ENCODE results near the gene KCNC3.
"Not testable (repeated sequence)": the region's sequence is repeated elsewhere in the genome, so short reads cannot be mapped to it uniquely, and the experiment has no call there.

Gene KCNC3

GRCh38 chr19:50353487-50353880 lies 24.3 kb upstream of the KCNC3 start:
- not testable (repeated sequence) for DNase-seq (ENCODE audit: low spot score)

DNA sequence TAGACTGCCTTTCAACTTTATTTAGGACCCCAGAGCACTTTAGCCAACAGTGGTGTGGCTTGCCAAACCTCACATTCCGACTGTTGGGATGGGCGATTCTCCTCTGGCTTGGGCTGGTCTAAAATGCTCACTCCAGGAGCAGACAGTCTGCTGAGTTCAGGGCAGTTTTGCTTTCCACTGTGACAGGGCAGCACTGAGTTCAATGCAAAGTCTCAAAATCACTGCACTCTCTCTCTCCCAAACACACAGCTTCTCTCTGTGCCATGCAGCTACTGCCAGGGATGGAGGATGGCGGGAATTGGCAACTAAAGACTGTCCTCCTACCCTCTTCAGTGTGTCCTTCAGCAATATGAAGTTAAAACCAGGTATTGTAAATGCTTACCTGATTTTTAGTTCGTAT lies 23.1 kb upstream of the KCNC3 start:
- no peak for DNase-seq (ENCODE audit: low spot score)

- DNase-seq (ENCODE audit: low spot score) = no peak
Observed at GRCh38 chr19:50349277-50350057, 20.3 kb upstream of the KCNC3 start.

DNA sequence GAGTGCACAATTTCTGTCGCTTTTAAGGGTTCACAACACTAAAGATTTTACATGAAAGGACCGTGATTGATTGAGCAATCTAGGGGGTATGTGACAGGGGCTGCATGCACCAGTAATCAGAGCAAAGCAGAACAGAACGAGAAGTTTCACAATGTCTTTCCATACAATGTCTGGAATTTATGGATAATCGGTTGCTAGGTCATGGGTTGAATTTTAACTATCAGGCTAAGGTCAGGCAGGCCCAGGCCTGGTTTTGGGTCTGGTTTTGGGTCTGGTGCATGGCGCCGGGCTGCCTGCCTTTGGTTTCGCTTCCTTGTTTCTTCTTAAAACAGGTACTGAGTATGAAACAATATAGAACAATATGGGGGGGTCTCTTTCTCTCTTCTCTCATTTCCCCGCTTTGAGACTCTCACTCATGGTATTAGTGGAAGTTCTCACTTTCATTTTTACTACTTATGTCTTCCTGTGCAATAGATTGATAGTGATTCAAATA lies 18.0 kb upstream of the KCNC3 start:
- DNase-seq (ENCODE audit: low spot score) = peak; percentile 68

DNA sequence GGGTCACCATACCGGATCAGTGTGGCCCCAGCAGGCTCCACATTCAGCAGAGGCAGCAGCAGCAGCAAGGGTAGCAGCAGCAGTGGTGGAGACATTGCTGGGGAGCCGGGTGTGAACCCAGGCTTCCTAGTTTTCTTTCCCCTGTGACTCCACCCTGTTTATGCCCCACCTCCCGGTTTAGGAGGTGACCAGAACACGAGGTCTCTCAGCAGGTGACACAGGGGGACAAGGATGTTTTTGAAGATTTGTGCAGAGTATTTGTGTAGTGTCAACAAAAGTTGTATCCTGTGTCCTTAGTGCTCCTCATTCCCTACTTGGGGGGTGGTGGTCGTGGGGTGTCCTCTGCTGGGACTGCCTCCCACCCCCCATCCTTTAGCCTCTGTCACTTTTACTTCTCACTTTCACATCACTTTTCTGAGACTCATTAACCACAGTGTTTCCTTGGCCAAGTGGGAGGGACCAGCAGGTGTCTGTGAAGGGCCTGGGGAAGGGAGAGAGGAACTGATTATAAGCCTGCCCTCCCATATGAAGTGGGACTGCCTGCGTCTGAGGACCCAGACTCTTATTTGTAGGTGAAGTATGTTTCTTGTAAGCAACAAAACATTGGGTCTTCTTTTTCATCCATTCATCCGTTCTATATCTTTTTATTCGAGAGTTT lies 15.6 kb upstream of the KCNC3 start:
- DNase-seq (ENCODE audit: low spot score) = peak; percentile 96

GRCh38 chr19:50341091-50341564 lies 12.0 kb upstream of the KCNC3 start:
- DNase-seq (ENCODE audit: low spot score) = peak; percentile 89

DNA sequence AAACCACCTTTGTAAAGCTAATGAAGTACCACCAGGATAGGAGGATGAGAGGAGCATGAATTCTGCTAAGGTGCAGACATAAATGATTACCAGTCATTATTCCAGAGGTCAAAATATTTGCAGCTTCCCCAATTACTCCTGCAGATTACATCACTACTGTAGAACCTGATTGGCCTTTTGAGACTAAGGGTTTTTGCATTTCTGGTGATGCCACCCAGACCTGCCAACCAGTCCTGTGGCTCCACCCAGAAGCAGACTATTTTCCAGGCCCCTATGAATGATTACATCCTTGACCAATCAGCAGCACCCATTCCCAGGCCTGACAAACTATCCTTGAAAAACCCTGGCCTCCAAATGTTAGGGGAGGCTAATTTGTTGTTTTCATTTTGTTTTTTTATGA lies 11.2 kb upstream of the KCNC3 start:
- no peak for DNase-seq (ENCODE audit: low spot score)

DNA sequence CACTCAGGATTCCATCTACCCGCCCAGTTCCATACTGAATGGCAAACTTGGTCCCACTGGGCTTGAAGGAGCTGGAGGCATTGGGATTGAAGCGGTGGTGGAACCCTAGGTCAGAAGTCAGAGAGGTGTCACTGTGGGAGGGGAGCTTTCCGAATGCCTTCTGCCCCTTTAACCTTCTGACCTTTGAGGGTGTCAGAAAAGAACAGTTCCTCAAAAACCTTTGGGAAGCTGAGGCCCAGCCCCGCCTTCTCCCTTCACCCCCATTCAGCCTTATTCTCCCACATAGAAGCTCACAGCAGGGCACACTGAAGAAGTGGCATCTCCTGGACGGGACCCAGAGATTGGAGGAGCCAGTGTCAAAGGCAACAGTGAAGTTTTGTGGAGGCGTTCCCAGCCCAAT lies 7.9 kb upstream of the KCNC3 start:
- DNase-seq (ENCODE audit: low spot score) = not testable (repeated sequence)

DNA sequence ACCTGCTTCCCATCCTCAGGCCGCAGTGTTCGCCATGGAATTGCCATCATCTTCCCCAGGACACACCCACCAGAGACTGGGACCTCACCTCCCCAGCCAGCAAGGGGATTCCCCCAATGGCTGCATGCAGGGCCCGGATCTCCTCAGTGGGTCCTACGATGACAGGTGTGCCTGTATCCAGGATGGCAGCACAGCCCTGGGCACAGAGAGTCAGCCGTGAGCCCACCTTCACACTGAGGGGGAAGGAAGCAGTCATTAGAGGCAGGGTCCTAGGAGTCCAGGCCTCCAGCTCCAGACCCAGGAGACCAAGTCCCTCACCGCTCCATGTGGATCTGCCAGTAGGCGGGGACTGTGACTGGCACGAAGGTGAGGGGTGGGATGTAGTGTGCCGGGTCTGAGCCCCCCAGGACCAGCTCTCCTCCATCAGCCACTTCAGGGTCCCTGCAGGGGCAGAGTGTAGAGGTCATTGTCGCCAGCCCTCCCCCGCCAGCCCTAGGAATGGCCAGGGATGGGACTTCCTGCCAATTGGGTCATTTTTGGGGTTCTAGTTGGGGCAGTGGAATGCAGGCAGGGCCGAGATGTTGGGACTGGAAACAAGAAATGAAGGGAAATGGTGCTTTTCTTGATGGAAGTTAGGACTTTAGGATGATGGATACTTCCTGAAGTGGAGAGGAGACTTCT lies 5.7 kb upstream of the KCNC3 start:
- no peak for DNase-seq (ENCODE audit: low spot score)

DNA sequence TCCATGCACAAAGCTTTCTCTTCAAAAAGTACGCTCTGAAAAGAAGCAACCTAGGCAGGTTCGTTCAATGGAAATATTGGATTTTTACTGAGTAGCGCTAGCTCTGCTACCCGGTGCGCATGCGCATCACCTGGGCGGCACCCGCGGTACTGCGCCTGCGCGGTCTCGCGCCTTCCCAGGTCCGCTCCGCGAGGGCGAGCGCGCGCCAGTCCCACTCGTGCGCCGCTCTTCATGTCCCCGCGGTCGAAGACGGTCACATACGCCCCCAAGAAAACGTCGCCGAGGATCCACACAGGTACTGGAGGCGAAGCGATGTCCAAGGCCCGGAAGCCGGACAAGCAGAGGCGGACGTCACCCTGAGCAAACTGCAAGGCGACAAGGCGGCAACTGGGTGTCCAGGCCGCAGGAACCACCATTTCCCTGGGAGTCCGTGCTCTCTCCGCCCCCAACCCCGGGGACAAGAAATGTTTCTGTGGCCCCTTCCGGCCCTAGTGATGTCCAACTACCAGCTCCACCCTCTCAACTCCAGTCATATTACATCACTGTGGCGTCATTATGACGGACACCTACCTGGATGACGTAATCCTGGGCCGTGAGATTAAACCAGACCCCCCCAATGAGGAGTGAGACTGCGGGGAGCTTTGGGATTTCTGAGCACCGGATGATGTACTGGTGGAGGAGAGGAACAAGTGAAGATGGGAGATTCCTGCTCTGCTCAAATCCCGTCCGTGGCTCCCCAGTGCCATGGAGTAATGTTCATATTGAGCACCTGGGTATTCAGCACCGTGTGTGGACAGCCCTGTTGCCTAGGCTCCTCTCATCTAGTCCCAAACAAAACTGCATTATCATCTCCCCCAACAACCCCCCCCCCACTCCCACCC lies 4.8 kb upstream of the KCNC3 start:
- no peak for DNase-seq (ENCODE audit: low spot score)

- peak; percentile 76 for DNase-seq (ENCODE audit: low spot score)
Observed at GRCh38 chr19:50333235-50333736, 4.1 kb upstream of the KCNC3 start.

- DNase-seq (ENCODE audit: low spot score) = no peak
Observed at GRCh38 chr19:50332244-50333038, 3.3 kb upstream of the KCNC3 start.

DNA sequence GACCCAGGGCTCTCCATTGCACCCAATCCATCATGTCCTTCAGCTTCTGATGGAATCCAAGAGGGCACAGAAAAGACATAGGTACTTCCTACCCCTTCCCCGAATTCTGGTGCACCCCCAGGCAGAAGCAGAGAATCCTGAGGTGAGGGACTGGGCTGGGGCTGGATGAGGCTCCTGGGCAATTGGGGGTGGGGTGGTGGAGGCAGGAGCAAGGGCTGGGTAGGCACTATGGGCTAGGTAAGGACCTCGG lies 2.7 kb upstream of the KCNC3 start:
- DNase-seq (ENCODE audit: low spot score) = no peak

DNA sequence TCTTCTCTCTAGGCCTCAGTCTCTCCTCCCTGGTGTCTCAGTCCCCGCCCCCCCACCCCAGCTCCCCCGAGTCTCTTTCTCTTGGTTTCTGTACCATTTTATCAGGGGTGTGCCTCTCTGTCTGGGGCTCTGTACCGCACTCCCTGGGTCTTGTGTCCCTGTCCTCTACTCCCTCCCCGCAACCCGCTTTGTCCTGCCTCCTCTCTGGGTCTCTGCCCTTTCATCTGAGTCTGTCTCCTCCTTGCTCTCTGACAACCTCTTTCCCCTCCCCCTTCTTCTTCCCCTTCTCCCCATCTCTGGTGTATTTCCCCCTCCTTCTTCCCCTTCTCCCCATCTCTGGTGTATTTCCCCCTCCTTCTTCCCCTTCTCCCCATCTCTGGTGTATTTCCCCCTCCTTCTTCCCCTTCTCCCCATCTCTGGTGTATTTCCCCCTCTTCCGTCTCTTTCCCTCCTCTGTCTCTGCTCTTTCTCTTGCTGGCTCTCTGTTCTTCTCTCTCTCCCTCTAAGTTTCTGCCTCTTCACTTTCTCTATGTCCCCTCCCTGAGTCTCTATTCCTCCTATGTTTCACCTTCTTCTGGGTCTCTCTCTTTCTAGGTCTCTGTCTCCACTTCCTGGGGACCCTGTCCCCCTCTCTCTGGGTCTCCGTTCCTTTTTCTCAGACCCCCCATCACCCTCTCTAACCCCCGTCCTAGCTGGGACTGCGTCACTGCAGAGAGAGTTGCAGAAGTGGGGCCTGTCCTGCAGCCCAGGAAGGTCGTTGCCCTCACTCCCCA lies 2.2 kb upstream of the KCNC3 start:
- DNase-seq (ENCODE audit: low spot score) = no peak

DNA sequence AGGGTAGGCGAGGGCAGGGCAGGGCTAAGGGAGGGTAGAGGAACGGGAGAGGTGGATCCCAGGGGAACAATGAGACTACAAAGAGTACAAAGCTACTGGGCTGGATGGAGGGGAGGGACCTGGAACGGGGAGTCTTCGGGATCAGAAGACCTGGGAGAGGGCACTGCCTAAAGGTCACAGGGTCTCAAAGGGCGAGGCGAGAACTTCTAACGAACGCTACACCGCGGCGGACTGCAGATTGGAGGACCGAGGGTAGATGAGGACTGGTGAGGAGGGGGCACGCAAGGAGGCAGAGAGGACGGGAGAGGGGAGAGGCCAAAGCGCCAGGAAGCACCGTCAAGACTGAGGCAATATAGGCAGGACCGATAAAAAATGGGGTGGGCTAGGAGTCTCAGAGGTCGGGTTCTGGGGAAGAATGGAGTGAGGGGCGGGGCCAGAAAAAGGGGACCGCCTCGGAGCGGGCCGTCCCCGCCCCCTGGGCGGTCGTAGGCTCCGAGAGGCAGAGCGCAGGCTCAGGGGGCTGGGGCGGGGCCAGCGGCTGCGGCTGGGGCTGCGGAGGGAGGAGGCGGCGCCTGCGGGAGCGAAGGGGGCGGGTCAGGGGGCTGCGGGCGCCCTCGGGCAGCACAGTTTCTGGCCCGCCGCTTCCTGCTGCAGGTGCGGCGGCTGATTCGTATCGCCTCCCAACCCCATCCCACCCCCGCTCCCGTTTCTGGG lies 1.3 kb upstream of the KCNC3 start:
- DNase-seq (ENCODE audit: low spot score) = peak; percentile 92

- DNase-seq (ENCODE audit: low spot score) = not testable (repeated sequence)
Observed at GRCh38 chr19:50329926-50330294, 733 bp upstream of the KCNC3 start.

DNA sequence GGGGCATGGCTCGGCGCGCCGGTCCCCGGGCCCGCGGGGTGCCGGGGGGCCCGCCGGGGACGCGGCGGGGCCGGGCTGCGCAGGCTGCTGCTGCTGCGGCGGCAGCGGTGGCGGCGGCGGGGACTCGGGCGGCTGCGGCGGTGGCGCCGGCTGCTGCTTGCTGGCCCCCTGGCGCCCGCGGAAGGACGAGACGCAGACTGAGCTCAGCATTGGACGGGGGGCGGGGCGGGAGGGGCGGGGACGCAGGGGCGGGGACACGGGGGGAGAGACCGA lies 368 bp downstream of the KCNC3 start:
- DNase-seq (ENCODE audit: low spot score) = no peak

DNA sequence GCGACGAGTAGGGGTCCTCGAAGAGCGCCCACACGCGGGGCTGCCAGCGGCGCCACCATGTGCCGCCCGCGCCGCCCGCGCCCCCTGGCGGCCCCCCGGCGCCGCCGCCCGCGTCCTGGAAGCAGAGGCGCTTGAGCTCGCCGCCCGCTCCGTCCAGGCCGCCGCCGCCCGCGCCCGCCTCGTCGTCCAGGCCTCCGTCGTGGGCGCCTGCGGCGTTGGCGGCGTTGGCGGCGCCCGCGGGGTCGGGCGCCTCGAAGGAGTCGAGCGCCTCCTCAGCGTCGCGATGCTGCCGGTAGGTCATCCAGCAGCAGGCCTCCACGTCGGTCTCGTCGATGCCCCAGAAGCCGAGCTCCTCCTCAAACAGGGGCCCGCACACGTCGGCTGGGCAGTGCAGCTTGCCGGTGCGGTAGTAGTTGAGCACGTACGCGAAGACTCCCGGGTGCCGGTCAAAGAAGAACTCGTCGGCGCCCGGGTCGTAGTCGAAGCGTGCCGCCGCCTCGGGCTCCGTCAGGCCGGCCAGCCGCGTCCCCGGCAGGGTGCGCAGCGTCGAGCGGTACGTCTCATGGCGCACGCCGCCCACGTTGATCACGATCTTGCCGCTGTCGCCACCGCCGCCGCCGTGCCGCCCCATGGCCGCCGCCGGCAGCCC lies 829 bp downstream of the KCNC3 start:
- DNase-seq (ENCODE audit: low spot score) = no peak

- no peak for DNase-seq (ENCODE audit: low spot score)
Observed at GRCh38 chr19:50327461-50328223, 1.5 kb downstream of the KCNC3 start.
